Stomach smooth muscle (tissue), 2 donors: ENCODE results near the gene GPI.

Experiments
- H3K27ac ChIP-seq: one replicate; pipeline ENCODE4 v1.7.0; 2013; ENCODE audit warnings: mild to moderate bottlenecking, low read length, inconsistent platforms
- H3K27me3 ChIP-seq, 2 donors: one replicate each; pipeline ENCODE4 v1.7.0; 2013; ENCODE audit warnings: low read length in 2 of 2; ENCODE audit not compliant: insufficient read depth in 2 of 2, control insufficient read depth in 1 of 2
- H3K36me3 ChIP-seq, 2 donors: one replicate each; pipeline ENCODE4 v1.7.0; 2013; ENCODE audit warnings: low read length in 2 of 2; ENCODE audit not compliant: control insufficient read depth in 2 of 2, insufficient read depth in 2 of 2
- H3K4me1 ChIP-seq: one replicate; pipeline ENCODE4 v1.7.0; 2013; ENCODE audit warnings: low read length; ENCODE audit not compliant: control insufficient read depth, insufficient read depth
- H3K4me3 ChIP-seq, 2 donors: one replicate each; pipeline ENCODE4 v1.7.0; 2013; ENCODE audit warnings: low read length in 2 of 2
- H3K9ac ChIP-seq, 2 donors: one replicate each; pipeline ENCODE4 v1.7.0; 2013; ENCODE audit warnings: low read length in 2 of 2, mild to moderate bottlenecking in 1 of 2
- H3K9me3 ChIP-seq, 2 donors: one replicate each; pipeline ENCODE4 v1.7.0; 2013; ENCODE audit warnings: low read length in 2 of 2; ENCODE audit not compliant: control insufficient read depth in 2 of 2
- donor health status: healthy.
- donor health status: Pancreatic carcinoma.

The GPI gene

GRCh38 chr19:34359140-34359953 lies 5.6 kb upstream of the GPI start:
- no peaks in the 10 kb centered on the region for H3K27me3 ChIP-seq

GRCh38 chr19:34359954-34360315 lies 5.1 kb upstream of the GPI start:
- Histone ChIP-seq H3K27ac (peak overlapping the region; percentile 78), H3K27me3 (no peaks in the 10 kb centered on the region), H3K4me3 (peak overlapping the region; percentile 58 to 76), H3K9ac (peak overlapping the region; percentile 53 to 73), H3K9me3 (no peaks in the 10 kb centered on the region), H3K4me1 (peaks cover 24% of the 10 kb centered on the region), H3K36me3 (peaks cover 0 to 3% of the 10 kb centered on the region in 2 donors)

More at GRCh38 chr19:34359140-34359953, 5.6 kb upstream of the GPI start:
- Histone ChIP-seq H3K9me3 (no peaks in the 10 kb centered on the region), H3K4me1 (peaks cover 20% of the 10 kb centered on the region), H3K9ac (peak overlapping the region; percentile 79 to 86), H3K4me3 (peak overlapping the region; percentile 58 to 76), H3K27ac (peak overlapping the region; percentile 78), H3K36me3 (peaks cover 0 to 3% of the 10 kb centered on the region in 2 donors)

DNA sequence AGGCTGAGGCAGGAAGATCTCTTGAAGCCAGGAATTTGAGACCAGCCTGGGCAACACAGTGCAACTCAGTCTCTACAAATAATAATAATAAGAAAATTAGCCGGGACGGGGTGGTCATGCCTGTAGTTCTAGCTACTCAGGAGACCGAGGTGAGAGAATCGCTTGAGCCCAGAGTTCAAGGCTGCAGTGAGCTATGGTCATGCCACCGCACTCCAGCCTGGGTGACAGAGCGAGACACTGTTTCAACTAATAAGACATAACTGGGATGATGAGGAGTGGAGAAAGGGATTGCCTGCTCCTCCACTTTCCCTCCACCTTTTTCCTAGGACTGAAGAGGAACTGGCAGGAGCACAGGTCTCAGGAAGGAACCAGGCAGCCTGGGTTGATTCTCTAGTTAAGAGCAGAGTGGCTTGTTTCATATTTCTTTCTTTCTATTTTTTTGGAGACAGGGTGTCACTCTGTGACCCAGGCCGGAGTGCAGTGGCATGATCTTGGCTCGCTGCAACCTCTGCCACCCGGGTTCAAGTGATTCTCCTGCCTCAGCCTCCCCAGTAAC lies 4.6 kb upstream of the GPI start:
- H3K4me3 ChIP-seq, result no peak overlapping the region
- H3K27ac ChIP-seq, result peak overlapping the region; percentile 78
- H3K36me3 ChIP-seq, result no peaks in the 10 kb centered on the region
- H3K4me1 ChIP-seq, result peaks cover 24% of the 10 kb centered on the region
- H3K27me3 ChIP-seq, result no peaks in the 10 kb centered on the region
- no peak overlapping the region for H3K9ac ChIP-seq
- H3K9me3 ChIP-seq, result no peaks in the 10 kb centered on the region

DNA sequence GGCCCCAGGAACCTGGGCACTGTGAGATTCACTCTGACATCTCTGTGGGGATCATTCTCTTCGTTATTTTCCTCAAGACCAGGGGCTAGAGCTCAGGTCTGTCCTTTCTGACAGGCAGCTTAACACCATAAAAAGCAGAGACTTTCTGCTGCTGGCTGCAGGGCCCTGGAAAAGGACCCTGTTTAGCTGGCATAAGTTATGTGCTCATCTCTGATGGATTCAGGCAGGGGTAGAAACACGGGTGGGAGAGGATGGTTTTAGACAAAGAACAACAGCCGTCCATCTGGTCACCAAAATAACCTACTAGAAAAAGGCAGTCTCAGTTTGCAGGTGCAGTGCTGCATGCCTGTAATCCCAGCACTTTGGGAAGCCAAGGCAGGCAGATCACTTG lies 2.3 kb upstream of the GPI start:
- Histone ChIP-seq H3K27me3 (no peaks in the 10 kb centered on the region), H3K4me3 (no peak overlapping the region), H3K36me3 (peaks cover 6 to 8% of the 10 kb centered on the region in 2 donors), H3K9ac (no peak overlapping the region), H3K27ac (no peak overlapping the region), H3K9me3 (no peaks in the 10 kb centered on the region), H3K4me1 (peaks cover 44% of the 10 kb centered on the region)

DNA sequence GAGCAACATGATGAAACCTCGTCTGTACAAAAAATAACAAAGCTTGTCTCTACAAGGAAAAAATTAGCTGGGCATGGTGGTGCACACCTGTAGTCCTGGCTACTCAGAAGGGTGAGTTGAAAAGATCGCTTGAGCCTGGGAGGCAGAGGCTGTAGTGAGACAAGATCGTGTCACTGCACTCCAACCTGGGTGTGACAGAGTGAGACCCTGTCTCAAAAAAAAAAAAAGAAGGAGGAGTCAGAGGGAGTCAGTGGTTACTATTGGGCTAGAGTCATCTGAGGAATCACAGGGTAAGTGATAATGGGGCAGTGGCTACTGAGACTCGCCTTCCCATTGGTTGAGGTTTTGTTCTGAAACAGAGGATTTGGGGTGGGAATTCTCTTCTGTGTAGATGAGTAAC lies 1.9 kb upstream of the GPI start:
- Histone ChIP-seq H3K27ac (no peak overlapping the region), H3K27me3 (no peaks in the 10 kb centered on the region), H3K4me1 (peaks cover 44% of the 10 kb centered on the region), H3K9ac (no peak overlapping the region), H3K4me3 (no peak overlapping the region), H3K9me3 (no peaks in the 10 kb centered on the region), H3K36me3 (peaks cover 7 to 10% of the 10 kb centered on the region in 2 donors)

DNA sequence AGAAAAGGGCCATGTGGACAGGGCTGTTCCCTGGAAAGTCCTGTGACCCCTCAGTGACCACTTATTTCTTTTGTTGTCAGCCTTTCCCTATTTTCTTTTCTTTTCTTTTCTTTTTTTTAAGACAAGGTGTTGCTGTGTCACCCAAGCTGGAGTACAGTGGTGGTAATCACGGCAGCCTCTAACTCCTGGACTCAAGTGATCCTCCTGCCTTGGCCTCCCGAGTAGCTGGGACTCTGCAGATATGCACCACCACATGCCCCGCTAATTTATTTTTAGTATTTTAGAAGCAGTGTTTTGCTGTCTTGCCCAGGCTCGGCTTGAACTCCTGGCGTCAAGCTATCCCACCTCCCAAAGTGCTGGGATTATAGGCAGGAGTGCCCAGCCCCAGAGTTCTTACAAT lies 1.1 kb upstream of the GPI start:
- Histone ChIP-seq H3K4me1 (peaks cover 38% of the 10 kb centered on the region), H3K27me3 (no peaks in the 10 kb centered on the region), H3K27ac (no peak overlapping the region), H3K9me3 (no peaks in the 10 kb centered on the region), H3K9ac (no peak overlapping the region), H3K4me3 (no peak overlapping the region), H3K36me3 (peaks cover 14 to 18% of the 10 kb centered on the region in 2 donors)

- H3K4me3 ChIP-seq, result peak overlapping the region; percentile 68 to 87
- H3K36me3 ChIP-seq, result peaks cover 15 to 20% of the 10 kb centered on the region in 2 donors
- peak overlapping the region; percentile 37 for H3K27ac ChIP-seq
- H3K27me3 ChIP-seq, result no peaks in the 10 kb centered on the region
- no peaks in the 10 kb centered on the region for H3K9me3 ChIP-seq
- peaks cover 33% of the 10 kb centered on the region for H3K4me1 ChIP-seq
- peak overlapping the region; percentile 51 to 57 for H3K9ac ChIP-seq
These were observed 550 bp upstream of the GPI start for GRCh38 chr19:34364462-34364829.

DNA sequence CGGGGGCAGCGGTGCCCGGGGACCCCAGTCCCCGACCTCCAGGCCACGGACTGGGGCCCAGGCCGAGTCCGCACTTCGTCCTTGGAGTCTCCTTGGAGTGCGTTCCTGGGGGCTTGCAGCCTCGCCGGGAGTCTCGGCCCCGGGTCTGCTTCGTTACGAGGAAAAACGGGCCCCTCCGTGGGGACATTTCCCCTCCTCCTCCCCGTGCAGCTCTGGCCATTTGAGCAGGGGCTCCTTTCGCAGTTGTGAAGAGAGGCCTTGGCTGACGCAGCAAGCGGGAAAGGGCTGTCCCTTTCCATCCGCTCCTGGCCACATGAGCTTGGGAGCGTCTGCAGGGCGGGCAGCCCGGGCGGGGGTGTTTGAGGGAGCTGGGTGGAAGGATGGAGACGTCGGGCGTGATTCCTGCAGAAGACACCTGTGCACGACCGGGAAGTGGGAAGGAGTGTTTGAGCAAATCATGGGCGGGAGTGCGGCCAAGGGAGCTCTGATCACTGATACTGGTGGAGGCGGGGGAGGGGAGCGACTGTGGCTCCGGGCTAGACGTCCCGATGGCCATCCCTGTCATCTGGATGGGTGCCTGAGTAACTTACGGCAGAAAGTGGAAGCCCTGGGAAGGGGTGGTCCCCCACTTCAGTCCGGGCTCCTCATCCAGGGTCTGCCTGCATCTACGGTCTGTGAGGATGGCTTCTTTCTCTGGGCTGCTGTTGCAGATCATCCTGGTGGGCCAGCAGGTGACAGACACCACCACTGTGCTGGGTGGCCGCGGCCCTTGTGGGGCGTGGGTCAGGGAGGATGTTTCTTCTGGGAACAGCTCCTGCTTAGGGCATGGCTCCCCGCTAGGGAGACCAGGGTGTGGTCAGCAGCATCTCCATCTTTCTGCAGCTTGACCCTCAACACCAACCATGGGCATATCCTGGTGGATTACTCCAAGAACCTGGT lies 736 bp downstream of the GPI start:
- Histone ChIP-seq H3K9me3 (no peaks in the 10 kb centered on the region), H3K36me3 (peaks cover 23 to 29% of the 10 kb centered on the region in 2 donors), H3K27ac (peak overlapping the region; percentile 75), H3K4me3 (peak overlapping the region; percentile 71 to 87), H3K9ac (peak overlapping the region; percentile 84 to 91), H3K4me1 (peaks cover 26% of the 10 kb centered on the region), H3K27me3 (no peaks in the 10 kb centered on the region)

DNA sequence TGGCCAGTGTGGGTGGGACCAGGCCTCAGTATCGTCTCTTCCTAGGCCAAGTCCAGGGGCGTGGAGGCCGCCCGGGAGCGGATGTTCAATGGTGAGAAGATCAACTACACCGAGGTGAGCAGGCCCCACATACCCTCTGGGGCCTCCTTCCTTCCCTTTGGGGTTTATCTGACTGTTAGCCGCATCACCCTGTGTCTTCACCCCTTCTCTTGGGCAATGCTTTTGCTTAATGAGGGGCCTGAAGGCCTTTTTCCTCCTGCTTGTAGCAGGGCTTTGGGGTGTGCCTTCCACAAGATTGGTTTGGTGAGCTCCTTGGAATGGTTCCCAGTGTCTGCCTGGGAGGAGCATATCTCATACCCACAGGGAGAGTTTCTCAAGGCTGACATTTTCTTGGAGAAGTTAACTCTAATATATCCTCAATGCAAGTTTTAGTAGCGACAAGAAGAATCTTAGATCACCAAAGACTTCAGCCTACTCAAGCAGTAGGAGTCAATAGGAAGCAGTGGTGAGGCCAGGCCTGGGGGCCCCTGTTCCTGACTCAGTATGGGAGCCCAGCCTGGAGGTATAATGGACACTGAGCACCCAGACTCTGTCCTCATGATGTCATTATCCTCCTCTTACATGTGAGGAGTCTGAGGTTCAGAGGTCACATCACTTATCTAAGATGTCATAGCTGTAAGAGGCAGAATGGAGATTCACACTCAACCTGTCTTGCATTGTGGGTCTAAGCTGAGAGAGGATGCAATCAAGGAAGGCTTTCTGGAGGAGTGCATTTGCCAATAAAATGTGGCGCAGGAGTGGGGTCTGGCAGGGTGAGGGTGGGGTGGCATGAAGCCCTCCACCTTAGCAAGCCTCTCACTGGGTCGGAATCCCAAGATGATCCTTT lies 2.0 kb downstream of the GPI start:
- H3K4me3 ChIP-seq, result peak overlapping the region; percentile 71 to 87
- H3K27ac ChIP-seq, result no peak overlapping the region
- no peaks in the 10 kb centered on the region for H3K9me3 ChIP-seq
- no peaks in the 10 kb centered on the region for H3K27me3 ChIP-seq
- H3K4me1 ChIP-seq, result peaks cover 26% of the 10 kb centered on the region
- H3K9ac ChIP-seq, result peak overlapping the region; percentile 36 to 91
- peaks cover 29 to 35% of the 10 kb centered on the region in 2 donors for H3K36me3 ChIP-seq

DNA sequence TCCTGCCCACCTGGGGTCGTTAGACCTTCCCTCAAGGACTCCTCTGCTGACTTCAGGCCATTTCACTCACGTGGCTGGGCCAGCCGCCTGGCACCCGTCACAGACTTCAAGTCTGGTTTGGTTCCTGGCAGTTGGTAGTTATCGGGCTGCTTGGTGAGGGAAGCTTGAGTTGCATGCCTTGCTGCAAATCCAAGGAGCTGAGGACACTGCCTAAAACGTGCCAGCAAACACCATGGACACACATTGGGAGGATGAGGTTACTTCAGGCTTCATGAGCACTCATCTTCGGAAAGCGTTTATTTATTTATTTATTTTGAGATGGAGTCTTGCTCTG lies 2.6 kb downstream of the GPI start:
- Histone ChIP-seq H3K9ac (no peak overlapping the region), H3K36me3 (peaks cover 32 to 35% of the 10 kb centered on the region in 2 donors), H3K27ac (no peak overlapping the region)

More for the DNA sequence above, 2.6 kb downstream of the GPI start:
- Histone ChIP-seq H3K4me1 (peaks cover 26% of the 10 kb centered on the region), H3K27me3 (no peaks in the 10 kb centered on the region), H3K9me3 (no peaks in the 10 kb centered on the region), H3K4me3 (peak overlapping the region in 1 of 2 donors; percentile 8)
